ACC112 (cell line): ENCODE results near the gene DENND2C.

Experiments used
- H2AFZ ChIP-seq: fragments of 200-600 bp; sonication (generic); one replicate; pipeline ENCODE4 v1.6.0; 2017; ENCODE audit warnings: antibody characterized with exemption, low read length; ENCODE audit not compliant: unreplicated experiment
- H3K27ac ChIP-seq: fragments of 200-600 bp; sonication (generic); 2 replicates; pipeline ENCODE4 v1.5.1; 2014; ENCODE audit warnings: low read depth, mild to moderate bottlenecking, antibody characterized with exemption, low read length, moderate library complexity
- H3K27me3 ChIP-seq: fragments of 200-600 bp; sonication (generic); 2 replicates; pipeline ENCODE4 v1.6.1; 2014; ENCODE audit warnings: mild to moderate bottlenecking, antibody characterized with exemption, low read length, moderate library complexity, mixed read lengths; ENCODE audit not compliant: insufficient read depth
- H3K36me3 ChIP-seq: fragments of 200-600 bp; sonication (generic); 2 replicates; pipeline ENCODE4 v1.6.1; 2016; ENCODE audit warnings: mild to moderate bottlenecking, antibody characterized with exemption, low read length, moderate library complexity, mixed read lengths; ENCODE audit not compliant: insufficient read depth
- H3K4me1 ChIP-seq: fragments of 200-600 bp; sonication (generic); one replicate; pipeline ENCODE4 v1.6.1; 2016; ENCODE audit warnings: low read length, mixed read lengths; ENCODE audit not compliant: insufficient read depth, unreplicated experiment, control insufficient read depth
- H3K4me3 ChIP-seq: fragments of 200-600 bp; sonication (generic); 2 replicates; pipeline ENCODE4 v1.5.1; 2014; ENCODE audit warnings: mild to moderate bottlenecking, low read depth, low read length
- H3K79me2 ChIP-seq: fragments of 200-600 bp; sonication (generic); one replicate; pipeline ENCODE4 v1.6.0; 2016; ENCODE audit warnings: low read length; ENCODE audit not compliant: control insufficient read depth, unreplicated experiment, insufficient read depth

Gene DENND2C

GRCh38 chr1:114701931-114702330 is 32.1 kb upstream of the DENND2C start:
- Histone ChIP-seq H3K79me2 (no peaks in the 10 kb centered on the region), H3K27me3 (peaks cover 4% of the 10 kb centered on the region; the same call in 1 of the 2 replicates), H3K4me1 (no peaks in the 10 kb centered on the region), H3K36me3 (peaks cover 6% of the 10 kb centered on the region), H3K27ac (no peak overlapping the region), H3K4me3 (no peak overlapping the region), H2AFZ (no peak overlapping the region)

- H3K4me1 ChIP-seq = no peaks in the 10 kb centered on the region
- no peak overlapping the region for H3K4me3 ChIP-seq
- H3K27me3 ChIP-seq = peaks cover 4% of the 10 kb centered on the region; the same call in 1 of the 2 replicates
- no peaks in the 10 kb centered on the region for H3K36me3 ChIP-seq
- H3K27ac ChIP-seq = no peak overlapping the region
- H2AFZ ChIP-seq = no peak overlapping the region
- no peaks in the 10 kb centered on the region for H3K79me2 ChIP-seq
Measured at GRCh38 chr1:114700036-114700600, 30.3 kb upstream of the DENND2C start.

- Histone ChIP-seq H3K4me1 (no peaks in the 10 kb centered on the region), H3K36me3 (no peaks in the 10 kb centered on the region), H3K27me3 (peaks cover 4% of the 10 kb centered on the region; the same call in 1 of the 2 replicates), H3K79me2 (no peaks in the 10 kb centered on the region), H3K4me3 (no peak overlapping the region), H2AFZ (no peak overlapping the region), H3K27ac (no peak overlapping the region)
Measured at GRCh38 chr1:114696810-114697209, 27.0 kb upstream of the DENND2C start.

GRCh38 chr1:114695430-114696058 is 25.7 kb upstream of the DENND2C start, which contains the start of gene AMPD1:
Gene AMPD1 (minus strand): TSS chr1:114695546. CDS start chr1:114695471, 75 bp downstream.
- H3K4me3 ChIP-seq = no peak within 1 kb of the TSS
- no peak within 1 kb of the TSS for H3K27ac ChIP-seq
- H3K79me2 ChIP-seq = no peaks in the 10 kb centered on the region
- no peaks in the 10 kb centered on the region for H3K36me3 ChIP-seq
- no peak within 1 kb of the TSS for H2AFZ ChIP-seq
- H3K27me3 ChIP-seq = peaks cover 5% of the 10 kb centered on the region; the same call in 1 of the 2 replicates
- H3K4me1 ChIP-seq = no peaks in the 10 kb centered on the region

GRCh38 chr1:114694540-114695310 is 24.9 kb upstream of the DENND2C start:
- H3K36me3 ChIP-seq = no peaks in the 10 kb centered on the region
- H3K4me1 ChIP-seq = no peaks in the 10 kb centered on the region
- H3K27ac ChIP-seq = no peak overlapping the region
- peaks cover 13% of the 10 kb centered on the region; the same call in 1 of the 2 replicates for H3K27me3 ChIP-seq
- H3K4me3 ChIP-seq = no peak overlapping the region
- H3K79me2 ChIP-seq = no peaks in the 10 kb centered on the region
- H2AFZ ChIP-seq = no peak overlapping the region

GRCh38 chr1:114692947-114693346 is 23.1 kb upstream of the DENND2C start:
- H2AFZ ChIP-seq = no peak overlapping the region
- no peak overlapping the region for H3K27ac ChIP-seq
- H3K27me3 ChIP-seq = peaks cover 30% of the 10 kb centered on the region
- no peaks in the 10 kb centered on the region for H3K36me3 ChIP-seq
- no peaks in the 10 kb centered on the region for H3K79me2 ChIP-seq
- H3K4me3 ChIP-seq = no peak overlapping the region
- no peaks in the 10 kb centered on the region for H3K4me1 ChIP-seq

GRCh38 chr1:114691061-114691460 is 21.2 kb upstream of the DENND2C start:
- H3K79me2 ChIP-seq = no peaks in the 10 kb centered on the region
- H3K4me3 ChIP-seq = no peak overlapping the region
- no peaks in the 10 kb centered on the region for H3K4me1 ChIP-seq
- no peaks in the 10 kb centered on the region for H3K36me3 ChIP-seq
- no peak overlapping the region for H2AFZ ChIP-seq
- peaks cover 49% of the 10 kb centered on the region for H3K27me3 ChIP-seq
- no peak overlapping the region for H3K27ac ChIP-seq

- Histone ChIP-seq H3K79me2 (no peaks in the 10 kb centered on the region), H3K4me3 (no peak overlapping the region), H3K36me3 (no peaks in the 10 kb centered on the region), H3K27ac (no peak overlapping the region), H2AFZ (no peak overlapping the region), H3K27me3 (peaks cover 58% of the 10 kb centered on the region), H3K4me1 (no peaks in the 10 kb centered on the region)
Measured at GRCh38 chr1:114690148-114690547, 20.3 kb upstream of the DENND2C start.

GRCh38 chr1:114688526-114688925 is 18.7 kb upstream of the DENND2C start:
- Histone ChIP-seq H3K4me1 (no peaks in the 10 kb centered on the region), H3K4me3 (no peak overlapping the region), H3K36me3 (no peaks in the 10 kb centered on the region), H3K27ac (no peak overlapping the region), H3K27me3 (peaks cover 73% of the 10 kb centered on the region), H2AFZ (no peak overlapping the region), H3K79me2 (no peaks in the 10 kb centered on the region)

GRCh38 chr1:114685851-114686250 is 16.0 kb upstream of the DENND2C start:
- no peak overlapping the region for H2AFZ ChIP-seq
- H3K27me3 ChIP-seq = peaks cover 73% of the 10 kb centered on the region
- H3K79me2 ChIP-seq = no peaks in the 10 kb centered on the region
- H3K4me1 ChIP-seq = no peaks in the 10 kb centered on the region
- no peak overlapping the region for H3K27ac ChIP-seq
- H3K4me3 ChIP-seq = no peak overlapping the region
- H3K36me3 ChIP-seq = no peaks in the 10 kb centered on the region
